KMS-11 (cell line): ENCODE measurements around the gene AGPAT4.

Experiments
- H2AFZ ChIP-seq: fragments of 200-600 bp; sonication (generic); 2 replicates; pipeline ENCODE4 v1.6.1; 2016; ENCODE audit warnings: antibody characterized with exemption, mixed run types, low read depth
- H3K27ac ChIP-seq: fragments of 200-600 bp; sonication (generic); 2 replicates; pipeline ENCODE4 v1.6.1; 2016; ENCODE audit warnings: mild to moderate bottlenecking, mixed run types
- H3K27me3 ChIP-seq: fragments of 200-600 bp; sonication (generic); 2 replicates; pipeline ENCODE4 v1.6.1; 2017; ENCODE audit warnings: mild to moderate bottlenecking, low read depth, mixed run types, moderate library complexity; ENCODE audit not compliant: insufficient read depth
- H3K36me3 ChIP-seq: fragments of 200-600 bp; sonication (generic); 2 replicates; pipeline ENCODE4 v1.6.1; 2017; ENCODE audit warnings: mild to moderate bottlenecking, mixed run types; ENCODE audit not compliant: insufficient read depth
- H3K4me1 ChIP-seq: fragments of 200-600 bp; sonication (generic); 2 replicates; pipeline ENCODE4 v1.6.1; 2016; ENCODE audit warnings: mild to moderate bottlenecking, low read depth, mixed run types; ENCODE audit not compliant: poor library complexity, severe bottlenecking
- H3K4me2 ChIP-seq: fragments of 200-600 bp; sonication (generic); 2 replicates; pipeline ENCODE4 v1.7.0; 2016; ENCODE audit warnings: mild to moderate bottlenecking, mixed run types
- H3K4me3 ChIP-seq: fragments of 200-600 bp; sonication (generic); IDR thresholded peaks from 2 replicates; pipeline ENCODE4 v1.6.1; 2017; ENCODE audit warnings: low read depth, low read length, mixed read lengths; ENCODE audit not compliant: insufficient read depth
- H3K79me2 ChIP-seq: fragments of 200-600 bp; sonication (generic); 2 replicates; pipeline ENCODE4 v1.6.1; 2016; ENCODE audit warnings: low read depth, mixed run types; ENCODE audit not compliant: insufficient read depth
- H3K9ac ChIP-seq: fragments of 200-600 bp; sonication (generic); 2 replicates; pipeline ENCODE4 v1.6.1; 2016; ENCODE audit warnings: mild to moderate bottlenecking, mixed run types
- H4K20me1 ChIP-seq: fragments of 200-600 bp; sonication (generic); 2 replicates; pipeline ENCODE4 v1.6.1; 2016; ENCODE audit warnings: mild to moderate bottlenecking, mixed run types; ENCODE audit not compliant: insufficient read depth
- CTCF ChIP-seq: fragments of 200-600 bp; sonication (generic); conservative IDR thresholded peaks from 2 replicates; pipeline ENCODE4 v1.6.1; 2017; ENCODE audit warnings: low read depth, mild to moderate bottlenecking, antibody characterized with exemption, low read length, moderate library complexity, mixed read lengths

The AGPAT4 gene

DNA sequence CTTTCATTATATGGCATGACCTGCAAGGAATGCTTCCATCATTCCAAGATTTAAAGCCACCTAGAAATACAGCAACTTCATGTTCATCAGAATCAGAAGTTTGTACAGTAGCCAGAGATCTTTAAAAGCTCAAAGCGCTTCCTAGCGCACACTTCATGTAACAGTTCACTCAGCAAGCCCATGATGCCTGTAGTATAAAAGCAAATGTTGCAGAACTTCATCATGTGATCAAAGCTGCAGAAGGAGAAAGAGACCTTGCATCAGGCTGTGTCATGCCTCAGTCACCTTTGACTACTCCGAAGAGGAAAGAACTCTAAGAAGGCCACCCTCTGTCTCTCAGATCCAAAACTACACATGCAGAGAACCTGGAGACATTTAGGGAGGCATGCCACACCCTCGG lies 78.5 kb downstream of the AGPAT4 start:
- Histone ChIP-seq H3K4me2 (no peak overlapping the region), H4K20me1 (no peaks in the 10 kb centered on the region), H3K4me1 (no peaks in the 10 kb centered on the region), H3K27me3 (no peaks in the 10 kb centered on the region), H3K4me3 (no peak overlapping the region), H3K9ac (no peak overlapping the region), H3K36me3 (no peaks in the 10 kb centered on the region), H3K79me2 (no peaks in the 10 kb centered on the region), H3K27ac (no peak overlapping the region), H2AFZ (no peak overlapping the region)
- no peak for TF ChIP-seq CTCF

- H3K27me3 ChIP-seq, result no peaks in the 10 kb centered on the region
- H3K27ac ChIP-seq, result no peak overlapping the region
- no peaks in the 10 kb centered on the region for H3K36me3 ChIP-seq
- no peak overlapping the region for H3K4me3 ChIP-seq
- no peak overlapping the region for H3K9ac ChIP-seq
- TF ChIP-seq CTCF, result no peak
- no peak overlapping the region for H2AFZ ChIP-seq
- no peaks in the 10 kb centered on the region for H3K79me2 ChIP-seq
- no peaks in the 10 kb centered on the region for H4K20me1 ChIP-seq
- no peak overlapping the region for H3K4me2 ChIP-seq
- no peaks in the 10 kb centered on the region for H3K4me1 ChIP-seq
Measured at GRCh38 chr6:161194374-161194773, 79.5 kb downstream of the AGPAT4 start.

- Histone ChIP-seq H3K4me1 (no peaks in the 10 kb centered on the region), H3K79me2 (no peaks in the 10 kb centered on the region), H4K20me1 (no peaks in the 10 kb centered on the region), H3K36me3 (no peaks in the 10 kb centered on the region), H3K27me3 (no peaks in the 10 kb centered on the region), H2AFZ (no peak overlapping the region), H3K27ac (no peak overlapping the region), H3K4me3 (no peak overlapping the region), H3K9ac (no peak overlapping the region), H3K4me2 (no peak overlapping the region)
- no peak for TF ChIP-seq CTCF
Measured at GRCh38 chr6:161192636-161193411, 81.0 kb downstream of the AGPAT4 start.

- Histone ChIP-seq H3K79me2 (no peaks in the 10 kb centered on the region), H3K9ac (no peak overlapping the region), H3K27ac (no peak overlapping the region), H3K4me3 (no peak overlapping the region), H4K20me1 (no peaks in the 10 kb centered on the region), H3K4me2 (no peak overlapping the region), H3K27me3 (no peaks in the 10 kb centered on the region), H2AFZ (no peak overlapping the region), H3K4me1 (no peaks in the 10 kb centered on the region), H3K36me3 (no peaks in the 10 kb centered on the region)
- TF ChIP-seq CTCF, result no peak
Measured at GRCh38 chr6:161191671-161192070, 82.2 kb downstream of the AGPAT4 start.
